ENCODE results near the gene NRP2.

- TF ChIP-seq CTCF (IDR thresholded peaks at IDR 0.05) (no peak), EZH2 (IDR thresholded peaks at IDR 0.05) (no peak)
Measured at GRCh38 chr2:205680903-205681302, 1.4 kb upstream of the NRP2 start.
